Measurements from ENCODE around the gene ACOT11.
"Not testable (repeated sequence)": the region's sequence is repeated elsewhere in the genome, so short reads cannot be mapped to it uniquely, and the experiment has no call there.

The ACOT11 gene

GRCh38 chr1:54526565-54526964 is 21.5 kb upstream of the ACOT11 start:
- not testable (repeated sequence) for DNase-seq (ENCODE audit: low read depth in 1 of 2, low spot score in 1 of 2); H3K27ac ChIP-seq (replicated peaks); H3K27me3 ChIP-seq (ENCODE audit: insufficient read depth, poor library complexity, severe bottlenecking)

GRCh38 chr1:54528613-54529012 is 19.4 kb upstream of the ACOT11 start:
- no peak for TF ChIP-seq GABPA (IDR thresholded peaks at IDR 0.05; ENCODE audit: low read depth)
- TF ChIP-seq, protein P1, sequence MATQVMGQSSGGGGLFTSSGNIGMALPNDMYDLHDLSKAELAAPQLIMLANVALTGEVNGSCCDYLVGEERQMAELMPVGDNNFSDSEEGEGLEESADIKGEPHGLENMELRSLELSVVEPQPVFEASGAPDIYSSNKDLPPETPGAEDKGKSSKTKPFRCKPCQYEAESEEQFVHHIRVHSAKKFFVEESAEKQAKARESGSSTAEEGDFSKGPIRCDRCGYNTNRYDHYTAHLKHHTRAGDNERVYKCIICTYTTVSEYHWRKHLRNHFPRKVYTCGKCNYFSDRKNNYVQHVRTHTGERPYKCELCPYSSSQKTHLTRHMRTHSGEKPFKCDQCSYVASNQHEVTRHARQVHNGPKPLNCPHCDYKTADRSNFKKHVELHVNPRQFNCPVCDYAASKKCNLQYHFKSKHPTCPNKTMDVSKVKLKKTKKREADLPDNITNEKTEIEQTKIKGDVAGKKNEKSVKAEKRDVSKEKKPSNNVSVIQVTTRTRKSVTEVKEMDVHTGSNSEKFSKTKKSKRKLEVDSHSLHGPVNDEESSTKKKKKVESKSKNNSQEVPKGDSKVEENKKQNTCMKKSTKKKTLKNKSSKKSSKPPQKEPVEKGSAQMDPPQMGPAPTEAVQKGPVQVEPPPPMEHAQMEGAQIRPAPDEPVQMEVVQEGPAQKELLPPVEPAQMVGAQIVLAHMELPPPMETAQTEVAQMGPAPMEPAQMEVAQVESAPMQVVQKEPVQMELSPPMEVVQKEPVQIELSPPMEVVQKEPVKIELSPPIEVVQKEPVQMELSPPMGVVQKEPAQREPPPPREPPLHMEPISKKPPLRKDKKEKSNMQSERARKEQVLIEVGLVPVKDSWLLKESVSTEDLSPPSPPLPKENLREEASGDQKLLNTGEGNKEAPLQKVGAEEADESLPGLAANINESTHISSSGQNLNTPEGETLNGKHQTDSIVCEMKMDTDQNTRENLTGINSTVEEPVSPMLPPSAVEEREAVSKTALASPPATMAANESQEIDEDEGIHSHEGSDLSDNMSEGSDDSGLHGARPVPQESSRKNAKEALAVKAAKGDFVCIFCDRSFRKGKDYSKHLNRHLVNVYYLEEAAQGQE (IDR thresholded peaks at IDR 0.05; ENCODE audit: insufficient replicate concordance, low read depth), result no peak
- TF ChIP-seq POLR2AphosphoS5 (IDR thresholded peaks at IDR 0.05; ENCODE audit: low read depth), result no peak
- TF ChIP-seq SPI1 (IDR thresholded peaks at IDR 0.05; ENCODE audit: borderline replicate concordance, low read depth), result no peak
- TF ChIP-seq, protein P2, sequence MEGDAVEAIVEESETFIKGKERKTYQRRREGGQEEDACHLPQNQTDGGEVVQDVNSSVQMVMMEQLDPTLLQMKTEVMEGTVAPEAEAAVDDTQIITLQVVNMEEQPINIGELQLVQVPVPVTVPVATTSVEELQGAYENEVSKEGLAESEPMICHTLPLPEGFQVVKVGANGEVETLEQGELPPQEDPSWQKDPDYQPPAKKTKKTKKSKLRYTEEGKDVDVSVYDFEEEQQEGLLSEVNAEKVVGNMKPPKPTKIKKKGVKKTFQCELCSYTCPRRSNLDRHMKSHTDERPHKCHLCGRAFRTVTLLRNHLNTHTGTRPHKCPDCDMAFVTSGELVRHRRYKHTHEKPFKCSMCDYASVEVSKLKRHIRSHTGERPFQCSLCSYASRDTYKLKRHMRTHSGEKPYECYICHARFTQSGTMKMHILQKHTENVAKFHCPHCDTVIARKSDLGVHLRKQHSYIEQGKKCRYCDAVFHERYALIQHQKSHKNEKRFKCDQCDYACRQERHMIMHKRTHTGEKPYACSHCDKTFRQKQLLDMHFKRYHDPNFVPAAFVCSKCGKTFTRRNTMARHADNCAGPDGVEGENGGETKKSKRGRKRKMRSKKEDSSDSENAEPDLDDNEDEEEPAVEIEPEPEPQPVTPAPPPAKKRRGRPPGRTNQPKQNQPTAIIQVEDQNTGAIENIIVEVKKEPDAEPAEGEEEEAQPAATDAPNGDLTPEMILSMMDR (IDR thresholded peaks at IDR 0.05; ENCODE audit: insufficient read depth, low read length), result no peak
- Histone ChIP-seq H3K4me3 (replicated peaks; ENCODE audit: insufficient read depth, low read length) (no peak overlapping the region), H3K27me3 (ENCODE audit: insufficient read depth, poor library complexity, severe bottlenecking) (no peaks in the 10 kb centered on the region), H3K27ac (replicated peaks) (no peak overlapping the region)
- no peak for DNase-seq (ENCODE audit: low read depth in 1 of 2, low spot score in 1 of 2)

More at GRCh38 chr1:54526565-54526964, 21.5 kb upstream of the ACOT11 start:
- not testable (repeated sequence) for H3K4me3 ChIP-seq (replicated peaks; ENCODE audit: insufficient read depth, low read length)

- no peaks in the 10 kb centered on the region for H3K27me3 ChIP-seq (ENCODE audit: insufficient read depth, poor library complexity, severe bottlenecking)
- H3K27ac ChIP-seq (replicated peaks), result no peak overlapping the region
- no peak for TF ChIP-seq POLR2AphosphoS5 (IDR thresholded peaks at IDR 0.05; ENCODE audit: low read depth)
- no peak for TF ChIP-seq GABPA (IDR thresholded peaks at IDR 0.05; ENCODE audit: low read depth)
- TF ChIP-seq, protein P2 (IDR thresholded peaks at IDR 0.05; ENCODE audit: insufficient read depth, low read length), result no peak
- TF ChIP-seq SPI1 (IDR thresholded peaks at IDR 0.05; ENCODE audit: borderline replicate concordance, low read depth), result no peak
- TF ChIP-seq, protein P1 (IDR thresholded peaks at IDR 0.05; ENCODE audit: insufficient replicate concordance, low read depth), result no peak
- no peak overlapping the region for H3K4me3 ChIP-seq (replicated peaks; ENCODE audit: insufficient read depth, low read length)
- DNase-seq (ENCODE audit: low read depth in 1 of 2, low spot score in 1 of 2), result no peak
These were observed 16.0 kb upstream of the ACOT11 start for GRCh38 chr1:54532033-54532432.

GRCh38 chr1:54536656-54537055 is 11.4 kb upstream of the ACOT11 start:
- not testable (repeated sequence) for H3K27me3 ChIP-seq (ENCODE audit: insufficient read depth, poor library complexity, severe bottlenecking); H3K4me3 ChIP-seq (replicated peaks; ENCODE audit: insufficient read depth, low read length); H3K27ac ChIP-seq (replicated peaks); DNase-seq (ENCODE audit: low read depth in 1 of 2, low spot score in 1 of 2)

GRCh38 chr1:54537611-54538010 is 10.4 kb upstream of the ACOT11 start:
- no peak for DNase-seq (ENCODE audit: low read depth in 1 of 2, low spot score in 1 of 2)
- H3K27me3 ChIP-seq (ENCODE audit: insufficient read depth, poor library complexity, severe bottlenecking), result no peaks in the 10 kb centered on the region
- H3K27ac ChIP-seq (replicated peaks), result no peak overlapping the region
- H3K4me3 ChIP-seq (replicated peaks; ENCODE audit: insufficient read depth, low read length), result no peak overlapping the region
- TF ChIP-seq SPI1 (IDR thresholded peaks at IDR 0.05; ENCODE audit: borderline replicate concordance, low read depth), result no peak

Data from HL-60 (cell line).